GM21786 (cell line): Measurements from ENCODE around the gene LAS1L.
"Not testable (repeated sequence)": the region's sequence is repeated elsewhere in the genome, so short reads cannot be mapped to it uniquely, and the experiment has no call there.

Source experiments
- ATAC-seq: cut with Tn5 transposase; IDR thresholded peaks from one replicate; pipeline ENCODE4 v1.9.1; 2021; ENCODE audit not compliant: unreplicated experiment

Gene LAS1L

DNA sequence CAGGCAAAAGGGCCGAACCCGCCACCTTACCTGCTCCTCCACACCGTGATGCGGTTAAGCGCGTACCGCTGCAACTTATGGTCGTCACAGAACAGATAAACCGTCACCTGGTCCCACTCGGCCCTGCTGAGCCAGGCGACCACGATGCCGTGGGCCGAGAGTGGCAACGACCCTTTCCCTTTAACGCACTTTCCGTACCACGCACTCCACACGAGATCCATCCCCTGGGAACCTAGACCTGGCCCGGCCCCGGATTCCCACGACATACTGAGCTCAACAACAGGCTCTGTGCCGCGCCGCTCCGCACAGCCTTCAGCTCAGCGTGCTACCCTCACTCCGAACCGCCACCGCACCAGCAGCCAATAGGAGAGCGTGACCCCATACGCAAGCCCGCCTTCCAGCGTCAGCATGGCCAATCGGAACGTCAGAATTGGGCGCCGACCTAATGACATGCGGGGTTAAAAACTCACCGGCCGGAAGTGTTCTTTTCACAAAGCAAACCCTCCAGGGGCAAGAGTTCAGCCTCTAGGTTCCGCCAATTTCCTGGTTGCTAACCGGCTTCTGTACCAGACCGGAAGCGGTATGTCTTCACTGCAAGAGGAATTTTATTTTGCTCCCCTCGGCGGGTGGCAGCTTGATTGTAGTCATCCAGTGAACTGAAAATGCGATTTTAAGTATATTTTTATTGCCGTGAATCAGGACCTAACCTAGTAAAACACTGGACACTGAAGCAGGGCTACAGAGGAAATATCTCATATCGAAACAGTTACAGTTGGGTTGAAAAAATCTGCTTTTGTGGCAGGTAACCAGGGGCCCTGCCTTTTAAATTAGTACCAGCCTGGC lies at the start of gene LAS1L:
LAS1L (minus strand) TSS at position 338 of the 843 bp plus-strand sequence; CDS start at position 266, 72 bp downstream.
- peak; percentile 99 for ATAC-seq

- ATAC-seq, result no peak
Measured at GRCh38 chrX:65582450-65583082, 48.0 kb upstream of the LAS1L start.

- ATAC-seq, result peak; percentile 83
Measured at GRCh38 chrX:65581661-65582339, 47.2 kb upstream of the LAS1L start.

DNA sequence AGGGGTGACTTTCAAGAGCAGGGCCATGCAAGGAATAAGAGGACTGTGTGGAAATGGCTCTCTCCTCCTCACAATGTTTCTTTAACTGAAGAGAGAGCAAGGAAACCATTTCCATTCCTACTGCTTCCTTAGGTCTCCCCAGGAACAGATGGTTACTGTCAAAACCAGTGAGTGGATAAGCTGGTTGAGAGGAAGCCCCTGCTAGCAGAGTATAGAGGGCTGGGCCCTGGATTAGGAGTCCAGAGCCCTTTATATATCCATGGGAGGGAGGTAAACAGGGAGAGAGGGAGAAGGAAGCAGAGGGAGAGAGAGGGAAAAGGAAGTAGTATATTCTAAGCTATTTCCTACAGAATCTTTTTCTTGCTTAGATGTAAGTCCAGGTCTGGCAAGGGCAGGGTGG lies 43.8 kb upstream of the LAS1L start:
- no peak for ATAC-seq

DNA sequence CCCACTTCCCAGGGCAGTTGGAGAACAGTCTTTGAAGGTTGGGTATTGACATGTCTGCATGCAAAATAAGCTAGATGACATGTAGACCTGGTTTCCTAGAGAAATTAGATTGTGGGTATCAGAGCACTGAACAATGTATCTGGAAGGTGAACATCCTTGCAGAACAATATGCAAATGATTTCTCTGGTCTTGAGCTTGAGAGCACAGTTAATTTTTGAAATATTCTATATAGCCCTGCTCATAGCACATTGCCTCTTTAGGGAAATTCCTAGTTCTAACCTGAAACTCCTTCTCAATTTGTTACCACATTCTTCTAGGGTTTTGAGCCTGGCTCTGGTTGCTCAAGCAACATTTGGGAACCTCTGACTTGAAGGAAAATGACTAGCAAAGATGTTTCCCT lies 41.6 kb upstream of the LAS1L start:
- ATAC-seq, result no peak

DNA sequence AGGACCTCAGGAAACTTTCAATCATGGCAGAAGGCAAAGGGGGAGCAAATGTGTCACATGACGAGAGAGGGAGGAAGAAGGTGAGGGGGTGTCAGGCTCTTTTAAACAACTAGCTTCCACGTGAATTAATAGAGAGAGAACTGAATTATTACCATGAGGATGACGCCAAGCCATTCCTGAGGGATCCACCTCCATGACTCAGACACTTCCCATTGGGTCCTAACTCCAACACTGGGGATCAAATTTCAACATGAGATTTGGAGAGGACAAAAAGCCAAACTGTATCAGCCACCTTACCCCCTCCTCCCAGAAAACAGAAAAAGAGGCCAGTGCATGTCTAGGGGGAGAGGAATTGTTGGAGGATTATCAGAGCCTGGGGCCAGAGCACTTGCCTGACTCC lies 40.4 kb upstream of the LAS1L start:
- ATAC-seq, result no peak

- ATAC-seq, result no peak
Measured at GRCh38 chrX:65574356-65574755, 39.8 kb upstream of the LAS1L start.

DNA sequence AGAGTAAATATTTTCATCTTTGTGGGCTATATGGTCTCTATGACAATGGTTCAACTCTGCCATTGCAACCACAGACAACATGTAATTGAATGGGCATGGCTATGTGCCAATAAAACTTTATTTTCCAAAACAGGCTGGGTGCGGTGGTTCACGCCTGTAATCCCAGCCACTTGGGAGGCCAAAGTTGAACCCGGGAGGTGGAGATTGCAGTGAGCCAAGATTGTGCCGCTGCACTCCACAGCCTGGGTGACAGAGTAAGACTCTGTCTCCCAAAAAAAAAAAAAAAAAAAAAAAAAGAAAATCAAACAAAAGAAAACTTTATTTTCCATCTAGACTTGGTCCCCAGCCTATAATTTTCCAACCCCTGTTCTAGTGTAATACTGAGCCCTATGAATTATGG lies 38.4 kb upstream of the LAS1L start:
- ATAC-seq, result no peak

DNA sequence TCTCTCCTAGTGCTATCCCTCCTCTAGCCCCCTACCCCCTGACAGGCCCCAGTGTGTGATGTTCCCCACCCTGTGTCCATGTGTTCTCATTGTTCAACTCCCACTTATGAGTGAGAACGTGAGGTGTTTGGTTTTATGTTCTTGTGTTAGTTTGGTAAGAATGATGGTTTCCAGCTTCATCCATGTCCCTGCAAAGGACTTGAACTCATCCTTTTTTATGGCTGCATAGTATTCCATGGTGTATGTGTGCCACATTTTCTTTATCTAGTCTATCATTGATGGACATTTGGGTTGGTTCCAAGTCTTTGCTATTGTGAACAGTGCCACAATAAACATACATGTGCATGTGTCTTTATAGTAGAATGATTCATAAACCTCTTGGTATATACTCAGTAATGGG lies 28.3 kb upstream of the LAS1L start:
- ATAC-seq, result not testable (repeated sequence)

DNA sequence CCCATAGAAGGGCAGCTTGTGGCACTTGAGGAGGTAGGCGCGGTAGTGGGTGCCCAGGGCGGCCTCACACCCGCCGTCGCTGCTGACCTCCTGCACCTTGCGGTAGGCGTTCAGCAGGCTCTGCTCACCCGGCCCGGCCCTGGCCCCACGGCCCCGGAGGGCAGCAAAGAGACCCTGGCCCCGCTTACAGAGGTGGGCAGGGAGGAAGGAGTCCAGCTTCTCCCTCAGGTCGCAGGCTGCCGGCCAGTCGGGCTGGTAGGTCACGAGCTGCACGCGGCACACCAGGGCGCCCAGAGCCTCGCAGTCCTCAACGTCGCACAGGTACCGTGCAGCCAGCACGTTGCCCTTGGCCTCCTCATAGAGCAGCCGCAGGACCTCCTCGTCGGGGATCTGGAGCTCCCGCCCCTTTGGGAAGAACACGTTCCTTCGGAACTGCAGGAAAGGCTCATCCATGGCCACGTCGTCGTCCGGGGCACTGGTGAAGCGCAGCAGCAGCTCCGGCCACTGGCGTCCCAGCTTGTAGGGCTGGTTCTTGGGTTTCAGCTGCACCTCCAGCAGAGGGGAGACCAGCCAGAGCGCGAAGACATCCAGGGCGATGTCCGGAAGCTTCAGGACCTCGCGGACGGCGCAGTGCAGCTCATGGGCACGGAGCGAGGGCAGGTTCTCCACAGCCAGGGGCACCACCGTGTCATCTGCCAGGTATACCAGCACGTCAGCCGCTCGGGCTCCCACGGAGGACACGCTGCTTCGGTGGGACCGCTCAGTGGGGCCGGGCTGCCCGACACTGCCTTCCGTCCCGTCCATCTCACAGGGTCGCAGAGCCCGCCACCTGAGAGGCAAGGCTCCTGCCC lies 17.1 kb upstream of the LAS1L start:
- ATAC-seq, result no peak

DNA sequence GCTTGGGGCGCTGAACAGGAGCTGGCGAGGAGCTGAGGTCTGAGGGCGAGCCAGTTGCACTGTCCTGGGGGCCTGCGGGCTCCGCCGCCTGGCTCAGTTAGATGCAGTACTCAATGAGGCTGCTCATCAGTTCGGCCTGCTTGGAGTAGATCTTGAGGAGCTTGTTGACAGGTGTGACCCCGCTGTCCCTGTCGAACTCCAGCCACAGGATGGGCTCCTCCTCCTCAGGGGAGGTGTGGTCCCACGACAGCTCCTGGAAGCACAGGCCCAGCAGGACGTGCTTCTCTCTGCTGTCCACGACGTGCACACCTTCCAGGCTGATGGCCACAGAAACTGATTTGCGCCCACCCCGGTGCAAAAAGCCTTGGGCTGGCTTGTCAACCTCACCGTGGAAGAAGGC lies 16.5 kb upstream of the LAS1L start:
- no peak for ATAC-seq

GRCh38 chrX:65545456-65545855 lies 10.9 kb upstream of the LAS1L start:
- ATAC-seq, result no peak

DNA sequence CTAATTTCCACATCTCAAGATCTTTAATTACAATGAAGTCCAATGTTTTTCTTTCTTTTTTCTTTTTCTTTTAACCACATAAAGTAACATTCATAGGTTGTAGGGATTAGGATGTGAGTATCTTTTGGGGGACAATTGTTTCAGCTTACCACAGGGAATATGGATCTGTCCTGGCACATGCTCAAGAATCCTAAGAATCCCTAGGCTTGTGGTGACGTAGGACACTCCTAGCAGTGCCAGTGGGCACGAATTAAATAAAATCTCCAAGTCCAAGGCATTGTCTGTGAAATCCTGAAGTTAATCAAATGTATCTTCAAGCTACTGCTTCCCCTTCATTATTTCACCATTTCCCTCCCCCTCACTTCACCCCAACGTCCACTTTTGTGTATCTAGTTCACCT lies 2.6 kb upstream of the LAS1L start:
- no peak for ATAC-seq

DNA sequence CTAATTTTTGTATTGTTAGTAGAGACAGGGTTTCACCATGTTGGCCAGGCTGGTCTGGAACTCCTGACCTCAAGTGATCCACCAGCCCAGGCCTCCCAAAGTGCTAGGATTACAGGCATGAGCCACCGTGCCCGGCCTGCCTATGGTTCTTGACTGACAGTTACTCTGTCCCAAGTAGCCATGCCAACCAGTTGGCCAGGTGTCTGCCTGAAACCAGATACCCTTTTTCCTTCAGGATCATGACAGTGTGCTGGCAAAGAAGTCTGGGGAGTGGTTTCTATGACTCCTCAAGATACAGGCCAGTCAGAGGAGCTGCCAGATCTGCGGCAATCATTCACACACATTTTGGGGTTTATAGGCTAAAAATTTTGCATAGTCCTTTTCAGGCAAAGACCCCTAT lies 1.7 kb upstream of the LAS1L start:
- no peak for ATAC-seq

- ATAC-seq, result no peak
Measured at GRCh38 chrX:65532016-65532415, 2.6 kb downstream of the LAS1L start.

DNA sequence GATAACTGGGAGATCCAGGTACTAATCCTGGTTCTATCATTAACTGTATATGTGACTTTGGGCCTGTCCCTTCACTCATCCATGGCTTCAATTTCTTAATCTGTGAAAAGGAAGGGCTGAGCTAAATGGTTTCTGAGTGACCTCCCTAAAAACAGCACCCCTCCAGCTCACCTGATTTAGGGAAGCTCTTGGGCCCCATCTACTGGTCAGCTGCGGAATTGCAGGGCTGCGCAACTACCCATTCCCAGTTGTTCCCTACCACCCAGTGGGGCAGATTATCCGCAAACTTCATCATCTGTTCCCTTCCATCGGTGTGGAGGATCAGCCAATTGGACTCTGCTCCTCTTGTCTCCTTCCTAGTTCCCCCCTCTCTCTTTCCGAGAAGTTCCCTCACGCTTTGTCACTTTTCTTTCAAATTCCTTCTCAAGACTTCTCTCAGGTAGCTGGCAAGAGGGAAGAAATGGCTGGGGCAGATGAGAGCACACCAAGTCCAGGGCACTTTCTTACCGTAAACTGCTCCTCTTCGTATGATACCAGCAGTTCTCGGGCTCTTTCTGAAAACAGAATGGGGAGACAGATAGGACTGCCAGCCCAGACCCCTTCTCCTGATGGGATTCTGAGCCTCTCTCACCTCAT lies 5.8 kb downstream of the LAS1L start:
- peak; percentile 72 for ATAC-seq

DNA sequence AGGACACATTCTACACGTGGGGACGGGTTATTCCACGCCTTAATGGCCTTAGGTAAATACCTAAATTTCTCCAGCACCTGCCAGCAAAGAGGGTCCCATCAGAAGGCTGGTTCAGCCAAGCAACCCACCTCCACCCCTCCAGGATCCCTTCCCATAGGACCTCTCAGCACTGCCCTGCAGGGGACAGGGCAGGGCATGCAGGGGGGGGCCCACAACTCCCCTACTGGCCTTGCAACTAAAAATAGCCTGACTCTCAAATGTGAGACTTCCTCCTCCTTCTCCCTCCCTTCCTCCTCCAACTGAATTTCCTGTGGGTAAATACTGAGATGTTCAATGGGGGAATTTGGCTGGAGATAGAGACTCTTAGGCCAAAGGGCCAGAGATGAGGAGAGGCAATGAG lies 6.3 kb downstream of the LAS1L start:
- no peak for ATAC-seq

DNA sequence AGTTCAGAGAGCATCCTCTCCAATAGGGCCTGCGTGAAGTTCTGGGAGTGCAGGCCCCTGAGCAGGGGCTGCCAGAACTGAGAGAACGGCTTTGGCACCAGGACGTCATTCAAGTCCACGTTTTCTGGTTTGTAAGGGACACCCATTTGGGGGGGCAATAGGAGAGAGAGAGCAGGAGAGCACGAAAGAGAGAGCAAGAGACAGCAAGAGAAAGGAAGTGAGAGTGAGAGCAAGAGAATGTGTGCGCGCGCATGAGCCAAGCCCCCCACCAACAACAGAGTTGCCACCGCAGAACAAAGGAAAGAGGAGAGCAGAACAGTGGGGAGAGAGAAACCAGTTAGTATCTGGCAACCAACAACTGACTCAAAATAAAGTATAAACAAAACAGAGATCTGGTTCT lies 10.4 kb downstream of the LAS1L start:
- no peak for ATAC-seq

DNA sequence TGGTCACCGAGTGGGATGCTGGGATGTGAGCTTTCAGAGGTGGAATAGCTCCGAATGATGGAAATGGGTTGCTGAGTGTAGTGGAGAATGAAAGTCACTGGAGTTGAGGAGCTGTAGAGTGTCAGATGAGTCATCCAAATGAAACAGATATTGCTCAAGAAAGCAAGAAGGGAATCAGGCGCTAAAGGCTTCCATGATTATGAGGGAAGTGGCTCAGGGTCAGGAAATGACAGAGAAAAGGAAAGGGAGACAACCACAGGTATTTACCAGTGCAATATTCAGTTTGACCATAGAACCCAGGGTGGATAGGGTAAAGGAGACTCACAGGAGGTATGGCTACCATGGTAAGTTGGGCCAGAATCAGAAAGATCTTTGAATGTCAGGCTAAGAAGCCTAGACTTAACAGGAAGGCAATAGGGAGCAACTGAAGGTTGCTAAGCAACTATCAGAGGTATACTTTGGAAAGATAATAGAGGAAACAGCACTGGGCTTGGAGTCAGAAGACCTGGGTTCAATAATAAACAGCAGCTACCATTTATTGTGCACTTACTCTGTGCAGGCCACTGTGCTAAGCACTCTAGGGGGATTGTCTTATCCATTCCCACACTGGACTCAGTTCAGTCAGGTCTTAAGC lies 11.7 kb downstream of the LAS1L start:
- ATAC-seq, result no peak

DNA sequence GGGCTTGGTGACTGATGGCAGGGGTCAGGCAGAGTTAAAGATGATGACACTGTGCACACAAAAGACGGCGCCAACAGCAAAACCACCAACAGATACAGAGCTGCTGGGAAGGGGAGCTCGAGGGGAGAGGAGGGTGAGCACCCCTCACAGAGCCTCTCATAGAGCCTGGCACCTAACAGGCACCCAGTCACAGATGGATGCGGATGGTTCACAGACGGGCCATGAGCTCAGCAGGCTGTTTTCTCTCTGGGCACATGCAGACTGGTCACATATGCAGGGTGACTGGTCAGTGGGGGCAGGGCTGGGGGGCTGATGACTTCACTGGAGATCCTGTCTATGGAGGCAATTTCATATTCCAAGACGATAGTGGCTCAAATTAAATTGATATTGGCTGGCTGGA lies 15.1 kb downstream of the LAS1L start:
- not testable (repeated sequence) for ATAC-seq
